LNCaP clone FGC (cell line): ENCODE results near the gene TMEM232.

Source experiments
- DNase-seq: peaks from one replicate; pipeline ENCODE4 v3.0.0-alpha.2; 2011; ENCODE audit warnings: low read depth
- H3K4me3 ChIP-seq: 2 replicates; pipeline ENCODE4 v1.5.1; 2011; ENCODE audit warnings: mild to moderate bottlenecking, low read depth, low read length, control low read depth
- CTCF ChIP-seq: IDR thresholded peaks from 2 replicates; pipeline ENCODE4 v1.5.1; 2012; ENCODE audit warnings: mild to moderate bottlenecking; ENCODE audit not compliant: control insufficient read depth, insufficient read depth; ENCODE audit errors: extremely low read depth

The TMEM232 gene

DNA sequence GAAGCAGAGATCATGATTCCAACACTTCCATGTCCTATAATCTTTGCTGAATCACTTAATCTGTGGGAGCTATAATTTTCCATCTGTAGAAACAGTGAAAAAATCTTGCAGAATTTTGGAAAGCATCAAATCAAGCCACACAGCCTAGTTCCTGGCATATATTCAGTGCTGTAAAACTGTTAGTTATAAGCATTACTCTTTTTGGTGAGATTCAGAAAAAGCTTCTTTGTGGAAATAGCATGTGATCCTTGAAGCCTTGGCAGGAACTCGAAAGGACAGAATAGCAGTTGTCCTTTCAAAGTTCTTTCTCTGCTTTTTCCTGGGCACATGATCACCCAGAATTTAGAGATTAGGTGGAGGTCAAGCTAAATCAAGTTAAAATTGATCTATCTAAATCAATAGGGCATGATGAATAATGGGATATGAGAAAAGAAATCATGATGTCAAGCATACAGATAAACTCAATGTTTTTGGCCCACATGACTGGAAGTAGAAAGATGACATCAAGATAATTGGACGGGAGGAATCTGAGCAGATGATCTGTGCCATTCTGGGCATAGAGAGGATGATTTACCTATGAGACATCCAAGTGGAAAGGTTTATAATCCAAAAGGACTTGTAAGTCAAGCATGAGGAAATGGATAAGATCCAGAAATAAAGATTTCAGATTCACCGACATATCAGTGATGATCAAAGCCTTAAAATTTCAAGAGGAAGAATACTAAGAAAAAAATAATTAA lies 73.1 kb downstream of the TMEM232 start:
- no peak overlapping the region for H3K4me3 ChIP-seq
- no peak for TF ChIP-seq CTCF

GRCh38 chr5:110651507-110651906 lies 75.0 kb downstream of the TMEM232 start:
- DNase-seq: no peak
- H3K4me3 ChIP-seq: no peak overlapping the region
- no peak for TF ChIP-seq CTCF

More for the DNA sequence above, 73.1 kb downstream of the TMEM232 start:
- no peak for DNase-seq

GRCh38 chr5:110644357-110644756 lies 82.1 kb downstream of the TMEM232 start:
- no peak for TF ChIP-seq CTCF
- H3K4me3 ChIP-seq: no peak overlapping the region
- DNase-seq: no peak

- TF ChIP-seq CTCF: no peak
- no peak overlapping the region for H3K4me3 ChIP-seq
- no peak for DNase-seq
These were observed 87.2 kb downstream of the TMEM232 start for GRCh38 chr5:110638970-110639902.

DNA sequence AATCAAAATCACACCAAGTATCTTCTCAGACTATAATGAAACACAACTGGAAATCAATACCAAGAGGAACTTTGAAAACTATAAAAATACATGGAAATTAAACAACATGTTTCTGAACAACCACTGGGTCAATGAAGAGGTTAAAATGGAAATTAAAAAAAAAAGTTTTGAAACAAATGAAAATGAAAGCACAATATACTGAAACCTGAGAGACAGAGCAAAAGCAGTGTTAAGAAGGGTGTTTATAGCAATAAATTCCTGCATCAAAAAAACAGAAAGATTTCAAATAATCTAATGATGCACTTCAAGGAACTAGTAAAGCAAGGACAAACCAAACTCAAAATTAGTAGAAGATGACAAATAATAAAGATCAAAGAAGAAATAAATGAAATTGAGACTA lies 92.0 kb downstream of the TMEM232 start:
- no peak overlapping the region for H3K4me3 ChIP-seq
- TF ChIP-seq CTCF: no peak
- DNase-seq: no peak

DNA sequence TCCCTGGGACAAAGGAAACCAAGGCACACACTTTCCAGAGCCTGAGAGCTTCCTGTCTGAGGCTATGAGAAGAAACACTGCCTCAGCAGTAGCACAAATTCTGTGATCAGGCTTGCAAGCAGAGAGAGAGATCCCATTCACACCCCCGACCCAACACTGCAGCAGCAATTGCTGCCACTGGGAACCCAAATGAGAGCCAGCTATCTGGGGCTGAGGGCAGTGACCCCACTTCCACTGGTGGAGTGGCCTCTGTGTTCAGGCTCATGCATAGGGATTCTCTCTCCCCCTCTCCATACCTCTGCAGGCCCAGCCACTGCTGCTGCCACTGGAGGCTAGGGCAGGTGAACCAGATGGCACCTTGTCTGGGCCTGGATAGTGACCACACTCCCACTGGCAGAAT lies 95.2 kb downstream of the TMEM232 start:
- H3K4me3 ChIP-seq: no peak overlapping the region
- TF ChIP-seq CTCF: no peak
- DNase-seq: no peak
